HEK293T (cell line): Measurements from ENCODE around the gene CD82.

Source experiments
- CTCF ChIA-PET: fragments of 350-600 bp; formaldehyde crosslinking; extraction: SDS; loops from one replicate; lab custom pipeline; 2021; ENCODE audit warnings: antibody characterized with exemption, inconsistent platforms; lab: Yijun Ruan, JAX
- POLR2A ChIA-PET: fragments of 350-600 bp; formaldehyde crosslinking; extraction: SDS; loops from one replicate; lab custom pipeline; 2020; ENCODE audit warnings: antibody characterized with exemption, inconsistent platforms; lab: Yijun Ruan, JAX
- DNase-seq: peaks from one replicate; pipeline ENCODE4 v3.0.0; 2012; ENCODE audit warnings: mixed read lengths; ENCODE audit errors: extremely low spot score
- ARNT ChIP-seq: fragments of 450-650 bp; IDR thresholded peaks from 2 replicates; pipeline ENCODE4 v1.6.1; 2017; ENCODE audit warnings: mild to moderate bottlenecking
- BHLHE40 ChIP-seq: fragments of 450-650 bp; IDR thresholded peaks from 2 replicates; pipeline ENCODE4 v1.6.1; 2016; ENCODE audit warnings: mild to moderate bottlenecking, moderate library complexity, borderline replicate concordance
- CTBP1 ChIP-seq: fragments of 450-650 bp; IDR thresholded peaks from 2 replicates; pipeline ENCODE4 v1.6.1; 2016; ENCODE audit warnings: borderline replicate concordance
- ELF4 ChIP-seq: fragments of 450-650 bp; IDR thresholded peaks from 2 replicates; pipeline ENCODE4 v1.6.1; 2017; ENCODE audit warnings: antibody characterized with exemption
- FOXA1 ChIP-seq: fragments of 450-650 bp; IDR thresholded peaks from 2 replicates; pipeline ENCODE4 v1.6.1; 2016; ENCODE audit warnings: mild to moderate bottlenecking
- FOXK2 ChIP-seq: fragments of 450-650 bp; IDR thresholded peaks from 2 replicates; pipeline ENCODE4 v1.6.1; 2016; ENCODE audit warnings: mild to moderate bottlenecking
- FOXM1 ChIP-seq: fragments of 450-650 bp; IDR thresholded peaks from 2 replicates; pipeline ENCODE4 v1.6.1; 2017; ENCODE audit warnings: mild to moderate bottlenecking, borderline replicate concordance
- HDGF ChIP-seq: fragments of 450-650 bp; IDR thresholded peaks from 2 replicates; pipeline ENCODE4 v1.6.1; 2017; ENCODE audit warnings: antibody characterized with exemption, borderline replicate concordance
- L3MBTL2 ChIP-seq: fragments of 450-650 bp; conservative IDR thresholded peaks from 2 replicates; pipeline ENCODE4 v1.6.1; 2016; ENCODE audit warnings: mild to moderate bottlenecking
- LEF1 ChIP-seq: fragments of 450-650 bp; IDR thresholded peaks from 2 replicates; pipeline ENCODE4 v1.6.1; 2017; ENCODE audit warnings: mild to moderate bottlenecking, borderline replicate concordance
- NFRKB ChIP-seq: fragments of 450-650 bp; IDR thresholded peaks from 2 replicates; pipeline ENCODE4 v1.6.1; 2016; ENCODE audit warnings: mild to moderate bottlenecking, moderate library complexity
- PKNOX1 ChIP-seq: fragments of 450-650 bp; IDR thresholded peaks from 2 replicates; pipeline ENCODE4 v1.6.1; 2016
- SP1 ChIP-seq: fragments of 450-650 bp; IDR thresholded peaks from 2 replicates; pipeline ENCODE4 v1.6.1; 2017
- SUZ12 ChIP-seq: fragments of 450-650 bp; IDR thresholded peaks from 2 replicates; pipeline ENCODE4 v1.6.1; 2016; ENCODE audit warnings: mild to moderate bottlenecking
- TARDBP ChIP-seq: fragments of 450-650 bp; IDR thresholded peaks from 2 replicates; pipeline ENCODE4 v1.6.1; 2016
- ZNF384 ChIP-seq: fragments of 450-650 bp; IDR thresholded peaks from 2 replicates; pipeline ENCODE4 v1.6.1; 2016

The CD82 gene

GRCh38 chr11:44606472-44606871, 41.0 kb downstream of the CD82 start:
- no peak for DNase-seq
- TF ChIP-seq NFRKB (no peak), FOXA1 (no peak), FOXK2 (no peak)
- CTCF ChIA-PET, result no interaction called here
- POLR2A ChIA-PET, result interaction anchor here (0.8 kb wide), 1 partner anchor 227 kb away, joined by 3 read pairs; no protein-coding TSS in a partner anchor

- no peak for DNase-seq
- POLR2A ChIA-PET, result interaction anchor here (0.8 kb wide), 1 partner anchor 227 kb away, joined by 3 read pairs; no protein-coding TSS in a partner anchor
- CTCF ChIA-PET, result interaction anchor here (0.5 to 1.1 kb wide), 2 partner anchors 9 to 473 kb away, joined by 3 read pairs; no protein-coding TSS in a partner anchor
- TF ChIP-seq FOXK2 (no peak), SUZ12 (no peak), BHLHE40 (no peak), ZNF384 (no peak), L3MBTL2 (no peak)
Observed at GRCh38 chr11:44607319-44607962, 42.0 kb downstream of the CD82 start.

DNA sequence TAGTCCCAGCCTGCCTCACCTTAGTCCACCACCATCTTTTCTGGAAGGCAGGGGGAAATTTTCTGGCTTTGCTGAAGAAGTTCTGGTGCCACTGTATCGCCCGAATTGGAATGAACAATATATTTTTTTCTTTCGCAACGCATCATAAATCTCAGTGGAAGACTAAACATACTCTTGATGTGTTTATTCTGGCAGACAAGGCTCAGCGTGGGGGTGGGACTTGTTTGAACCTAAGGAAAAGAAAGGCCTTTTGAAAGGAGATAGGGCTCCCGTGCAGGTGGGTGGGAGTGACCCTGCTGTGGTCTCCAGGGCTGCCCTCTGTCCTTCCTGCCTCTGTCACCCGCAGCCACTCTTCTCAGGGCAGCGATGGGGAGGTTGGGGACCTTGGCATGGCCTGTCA, 42.5 kb downstream of the CD82 start:
- ChIA-PET POLR2A (no interaction called here), CTCF (interaction anchor here (1.1 kb wide), 1 partner anchor 9 kb away, joined by 3 read pairs; no protein-coding TSS in a partner anchor)
- no peak for DNase-seq
- TF ChIP-seq ZNF384, result no peak
- TF ChIP-seq L3MBTL2, result no peak
- TF ChIP-seq FOXM1, result no peak
- no peak for TF ChIP-seq ARNT
- no peak for TF ChIP-seq FOXA1
- no peak for TF ChIP-seq SP1
- TF ChIP-seq HDGF, result no peak
- TF ChIP-seq NFRKB, result no peak
- no peak for TF ChIP-seq SUZ12
- TF ChIP-seq TARDBP, result no peak
- no peak for TF ChIP-seq ELF4
- TF ChIP-seq LEF1, result no peak
- no peak for TF ChIP-seq FOXK2
- no peak for TF ChIP-seq PKNOX1
- no peak for TF ChIP-seq CTBP1
- no peak for TF ChIP-seq BHLHE40

DNA sequence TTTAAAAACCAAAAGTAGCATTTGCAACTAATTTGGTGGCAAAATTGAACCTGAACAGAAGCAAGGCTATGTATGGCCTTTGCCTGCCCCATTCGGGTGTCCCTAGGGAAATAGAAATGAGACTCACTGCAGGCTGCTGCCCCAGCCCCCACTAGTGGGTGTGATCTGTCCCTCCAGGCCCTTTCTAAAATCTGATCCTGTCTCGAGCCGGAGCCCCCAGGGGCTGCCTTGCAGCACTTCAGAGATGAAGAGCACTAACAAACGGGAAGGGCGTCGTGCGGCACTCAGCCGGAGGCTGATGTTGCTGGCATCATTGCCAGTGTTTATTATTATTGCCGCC, 43.2 kb downstream of the CD82 start:
- no peak for DNase-seq
- TF ChIP-seq L3MBTL2 (no peak), HDGF (no peak), PKNOX1 (no peak), BHLHE40 (no peak), LEF1 (no peak), CTBP1 (no peak), FOXK2 (no peak), SUZ12 (no peak), SP1 (no peak), TARDBP (no peak), NFRKB (no peak), FOXM1 (no peak), FOXA1 (no peak), ELF4 (no peak), ARNT (no peak), ZNF384 (no peak)
- ChIA-PET POLR2A (no interaction called here), CTCF (no interaction called here)

- TF ChIP-seq HDGF (no peak), FOXM1 (no peak), PKNOX1 (no peak), LEF1 (no peak), FOXA1 (no peak), BHLHE40 (no peak), L3MBTL2 (no peak), SP1 (no peak), NFRKB (no peak), ELF4 (no peak), CTBP1 (no peak), TARDBP (no peak), FOXK2 (no peak)
- ChIA-PET POLR2A (no interaction called here), CTCF (interaction anchor here (0.8 kb wide), 1 partner anchor 52 kb away, joined by 3 read pairs; no protein-coding TSS in a partner anchor)
- no peak for DNase-seq
Observed at GRCh38 chr11:44608991-44609782, 43.7 kb downstream of the CD82 start.

DNA sequence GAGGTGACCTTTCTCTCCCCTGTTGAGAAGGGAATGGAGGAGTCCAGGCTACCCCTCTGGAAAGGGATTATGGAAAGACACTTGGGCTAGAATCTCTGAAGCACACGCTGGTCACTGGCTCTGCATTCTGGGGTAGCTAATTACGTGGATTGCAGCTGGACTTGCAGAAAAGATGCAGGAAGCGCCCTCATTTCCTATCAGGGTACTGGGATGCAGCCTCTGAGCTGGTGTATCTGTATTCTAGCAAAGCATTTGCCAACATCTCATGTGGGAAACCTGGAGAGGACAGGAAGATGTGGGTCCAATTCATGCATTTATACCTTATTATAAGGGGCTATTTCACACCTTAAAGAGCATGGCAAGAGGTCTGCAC, 44.3 kb downstream of the CD82 start:
- POLR2A ChIA-PET, result no interaction called here
- TF ChIP-seq PKNOX1 (no peak), L3MBTL2 (no peak), FOXM1 (no peak), FOXA1 (no peak), BHLHE40 (no peak), TARDBP (no peak), ELF4 (no peak), HDGF (no peak), LEF1 (no peak), SP1 (no peak), NFRKB (no peak), ZNF384 (no peak), SUZ12 (no peak), FOXK2 (no peak), CTBP1 (no peak), ARNT (no peak)
- CTCF ChIA-PET, result interaction anchor here (0.8 kb wide), 1 partner anchor 53 kb away, joined by 3 read pairs; no protein-coding TSS in a partner anchor
- DNase-seq, result no peak
